Esophagus muscularis mucosa (tissue), 4 donors: Measurements from ENCODE around the gene SEC24B. TPM values are rescaled to one million over a fixed set of nuclear protein-coding genes. Genes with fewer than 3 reads are reported as not detected.

Source experiments
- DNase-seq: peaks from one replicate; pipeline ENCODE4 v3.0.0-alpha.2; 2017; ENCODE audit errors: extremely low spot score
- H3K27ac ChIP-seq, 4 donors: fragments of 200-600 bp; sonication (generic); replicated peaks in 1 of 4; 1 replicate in 3 of 4; 2 replicates in 1 of 4; pipeline ENCODE4 v1.5.1; 2016 to 2019; ENCODE audit warnings: mild to moderate bottlenecking in 1 of 4
- H3K27me3 ChIP-seq, 4 donors: fragments of 200-600 bp; sonication (generic); one replicate each; pipeline versions ENCODE4 v1.5.1 to v1.6.0; 2016 to 2019
- H3K36me3 ChIP-seq, 4 donors: fragments of 200-600 bp; sonication (generic); one replicate each; pipeline ENCODE4 v1.5.1; 2016 to 2019
- H3K4me1 ChIP-seq, 4 donors: fragments of 200-600 bp; sonication (generic); one replicate each; pipeline ENCODE4 v1.5.1; 2016 to 2019
- H3K4me3 ChIP-seq, 4 donors: fragments of 200-600 bp; sonication (generic); 1 replicate in 2 of 4; 2 replicates in 2 of 4; pipeline ENCODE4 v1.5.1; 2016 to 2019; ENCODE audit warnings: mild to moderate bottlenecking in 4 of 4, moderate library complexity in 1 of 4
- H3K9me3 ChIP-seq, 4 donors: fragments of 200-600 bp; sonication (generic); 1 replicate in 3 of 4; 2 replicates in 1 of 4; pipeline ENCODE4 v1.5.1; 2016 to 2019
- EP300 ChIP-seq: sonication (generic); formaldehyde crosslinking; IDR thresholded peaks from one replicate; pipeline ENCODE4 v1.6.1; 2017; ENCODE audit warnings: antibody characterized with exemption
- POLR2A ChIP-seq: fragments of 450-650 bp; IDR thresholded peaks from one replicate; pipeline ENCODE4 v1.6.1; 2017; ENCODE audit warnings: antibody characterized with exemption, moderate library complexity, mild to moderate bottlenecking, low read depth
- POLR2AphosphoS5 ChIP-seq, 2 donors: sonication (generic); formaldehyde crosslinking; IDR thresholded peaks; one replicate each; pipeline ENCODE4 v1.6.1; 2017; ENCODE audit warnings: antibody characterized with exemption in 2 of 2
- whole genome bisulfite sequencing: methylation state at CpG from one replicate; pipeline ENCODE4 v1.1.5; 2018; 5-methylcytosine and 5-hydroxymethylcytosine counted together
- intact Hi-C: fragments of 100-400 bp; cut with DNase I; formaldehyde crosslinking; loops from one replicate; pipeline ENCODE4 v1.15.1; 2023
- total RNA-seq, 4 donors: library from RNA; depleted of rRNA; stranded (reverse); fragments of >200 nt; gene quantifications; one replicate each; pipeline versions ENCODE4 v1.1.0 to v1.2.1, GENCODE V29; 2016
- TF ChIP-seq, protein P1 (sequence below), 3 experiments: fragments of 200-600 bp in 2 of 3; fragments of 450-650 bp in 1 of 3; sonication (generic) in 2 of 3; IDR thresholded peaks; one replicate each; pipeline ENCODE4 v1.5.1; 2017 to 2019; ENCODE audit warnings: antibody characterized with exemption in 3 of 3, mild to moderate bottlenecking in 2 of 3, moderate library complexity in 1 of 3

Gene SEC24B
- total RNA-seq, 4 donors from 2014 or later = 34.5 to 46.5 (median 37.0) TPM

DNA sequence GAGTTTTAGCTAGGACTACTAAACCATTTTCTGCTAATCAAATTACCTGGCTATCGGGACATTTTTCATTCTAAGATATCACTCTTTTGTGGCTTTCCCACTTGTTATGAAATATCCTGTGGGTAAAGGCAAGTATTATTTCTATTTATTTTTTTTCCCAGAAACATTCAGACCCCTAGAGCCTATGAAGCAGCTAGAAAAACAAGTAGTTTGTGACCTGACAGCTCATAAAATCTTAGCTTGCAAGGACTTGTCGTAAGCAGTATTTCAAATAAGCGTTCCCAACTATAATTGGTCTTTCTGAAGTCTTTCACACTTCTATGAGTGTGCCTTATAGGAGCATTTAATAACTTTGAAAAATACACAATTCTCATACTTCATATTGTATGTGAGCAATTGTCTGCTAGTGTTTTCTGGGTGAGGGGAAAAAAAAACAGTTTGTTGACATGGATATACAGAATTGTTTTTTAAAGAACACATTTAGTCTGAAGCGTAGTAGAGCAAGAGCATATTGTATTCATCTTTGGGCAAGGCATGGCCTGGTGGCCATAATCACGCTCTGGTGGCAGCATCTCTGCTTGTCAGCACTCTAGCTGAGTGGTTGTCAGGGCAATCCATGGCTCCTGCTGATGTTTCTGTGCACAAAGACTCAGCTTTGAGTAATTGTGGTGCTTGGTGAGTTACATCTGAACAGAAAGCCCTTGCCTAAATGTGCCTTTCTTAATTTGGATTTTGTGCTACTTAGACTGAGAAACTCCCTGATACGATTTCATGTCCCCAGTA is 129.0 kb downstream of the SEC24B start:
- TF ChIP-seq POLR2AphosphoS5 (IDR thresholded peaks at IDR 0.05) = no peak
- TF ChIP-seq EP300 = no peak
- TF ChIP-seq, protein P1, sequence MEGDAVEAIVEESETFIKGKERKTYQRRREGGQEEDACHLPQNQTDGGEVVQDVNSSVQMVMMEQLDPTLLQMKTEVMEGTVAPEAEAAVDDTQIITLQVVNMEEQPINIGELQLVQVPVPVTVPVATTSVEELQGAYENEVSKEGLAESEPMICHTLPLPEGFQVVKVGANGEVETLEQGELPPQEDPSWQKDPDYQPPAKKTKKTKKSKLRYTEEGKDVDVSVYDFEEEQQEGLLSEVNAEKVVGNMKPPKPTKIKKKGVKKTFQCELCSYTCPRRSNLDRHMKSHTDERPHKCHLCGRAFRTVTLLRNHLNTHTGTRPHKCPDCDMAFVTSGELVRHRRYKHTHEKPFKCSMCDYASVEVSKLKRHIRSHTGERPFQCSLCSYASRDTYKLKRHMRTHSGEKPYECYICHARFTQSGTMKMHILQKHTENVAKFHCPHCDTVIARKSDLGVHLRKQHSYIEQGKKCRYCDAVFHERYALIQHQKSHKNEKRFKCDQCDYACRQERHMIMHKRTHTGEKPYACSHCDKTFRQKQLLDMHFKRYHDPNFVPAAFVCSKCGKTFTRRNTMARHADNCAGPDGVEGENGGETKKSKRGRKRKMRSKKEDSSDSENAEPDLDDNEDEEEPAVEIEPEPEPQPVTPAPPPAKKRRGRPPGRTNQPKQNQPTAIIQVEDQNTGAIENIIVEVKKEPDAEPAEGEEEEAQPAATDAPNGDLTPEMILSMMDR (IDR thresholded peaks at IDR 0.05) = no peak
- TF ChIP-seq POLR2A = no peak

GRCh38 chr4:109571494-109571893 is 137.9 kb downstream of the SEC24B start:
- 100% methylated on average over 3 of the region's 3 CpGs for WGBS
- Histone ChIP-seq H3K27me3 (no peaks in the 10 kb centered on the region), H3K36me3 (no peaks in the 10 kb centered on the region), H3K27ac (no peak overlapping the region), H3K9me3 (no peaks in the 10 kb centered on the region), H3K4me3 (no peak overlapping the region), H3K4me1 (no peaks in the 10 kb centered on the region)
- TF ChIP-seq POLR2AphosphoS5 (IDR thresholded peaks at IDR 0.05) (no peak), POLR2A (no peak), EP300 (no peak)
- TF ChIP-seq, protein P1 (IDR thresholded peaks at IDR 0.05) = no peak
- DNase-seq = no peak
- intact Hi-C loops = no loop called here

More for the DNA sequence above, 129.0 kb downstream of the SEC24B start:
- intact Hi-C loops = loop anchor here (5.0 kb wide), 1 partner anchor 130 kb away; the partner anchor contains the start of gene SEC24B
- H3K4me1 ChIP-seq = peaks cover 5 to 31% (median 18%) of the 10 kb centered on the region in 4 donors
- H3K36me3 ChIP-seq = no peaks in the 10 kb centered on the region
- no peaks in the 10 kb centered on the region for H3K9me3 ChIP-seq
- no peak for DNase-seq
- WGBS = 92% methylated on average over 6 of the region's 6 CpGs
- H3K27ac ChIP-seq = no peak overlapping the region
- H3K27me3 ChIP-seq = no peaks in the 10 kb centered on the region
- H3K4me3 ChIP-seq = no peak overlapping the region

DNA sequence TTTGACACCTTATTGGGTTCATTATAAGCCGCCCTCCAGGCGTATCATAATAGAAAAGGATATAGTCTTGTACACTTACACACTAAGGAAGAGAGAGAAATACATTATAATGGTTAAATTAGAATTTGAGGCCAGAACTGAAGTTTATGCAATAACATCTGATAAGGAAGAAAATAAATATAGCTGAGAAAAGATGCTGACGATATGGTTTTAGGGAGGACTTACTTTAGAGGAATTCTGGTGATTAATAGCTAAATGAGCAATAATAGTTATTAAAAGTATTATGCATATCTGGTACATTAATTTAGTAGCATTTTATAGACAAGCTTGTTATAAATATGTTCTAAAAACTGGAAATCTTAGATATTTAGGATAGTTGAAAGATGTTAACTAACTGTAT is 138.5 kb downstream of the SEC24B start:
- Histone ChIP-seq H3K4me1 (no peaks in the 10 kb centered on the region), H3K4me3 (no peak overlapping the region), H3K27ac (no peak overlapping the region), H3K9me3 (no peaks in the 10 kb centered on the region), H3K36me3 (no peaks in the 10 kb centered on the region), H3K27me3 (no peaks in the 10 kb centered on the region)
- intact Hi-C loops = no loop called here
- 96% methylated on average over 3 of the region's 3 CpGs for WGBS
- DNase-seq = no peak
- TF ChIP-seq POLR2A = no peak
- no peak for TF ChIP-seq EP300
- TF ChIP-seq POLR2AphosphoS5 (IDR thresholded peaks at IDR 0.05) = no peak
- TF ChIP-seq, protein P1 (IDR thresholded peaks at IDR 0.05) = no peak

GRCh38 chr4:109574443-109574850 is 140.8 kb downstream of the SEC24B start:
- 66% methylated on average over 6 of the region's 6 CpGs for WGBS
- H3K4me1 ChIP-seq = no peaks in the 10 kb centered on the region
- H3K4me3 ChIP-seq = no peak overlapping the region
- no peak for TF ChIP-seq POLR2A
- no peaks in the 10 kb centered on the region for H3K27me3 ChIP-seq
- H3K36me3 ChIP-seq = no peaks in the 10 kb centered on the region
- H3K9me3 ChIP-seq = no peaks in the 10 kb centered on the region
- H3K27ac ChIP-seq = no peak overlapping the region
- no peak for DNase-seq
- intact Hi-C loops = no loop called here

DNA sequence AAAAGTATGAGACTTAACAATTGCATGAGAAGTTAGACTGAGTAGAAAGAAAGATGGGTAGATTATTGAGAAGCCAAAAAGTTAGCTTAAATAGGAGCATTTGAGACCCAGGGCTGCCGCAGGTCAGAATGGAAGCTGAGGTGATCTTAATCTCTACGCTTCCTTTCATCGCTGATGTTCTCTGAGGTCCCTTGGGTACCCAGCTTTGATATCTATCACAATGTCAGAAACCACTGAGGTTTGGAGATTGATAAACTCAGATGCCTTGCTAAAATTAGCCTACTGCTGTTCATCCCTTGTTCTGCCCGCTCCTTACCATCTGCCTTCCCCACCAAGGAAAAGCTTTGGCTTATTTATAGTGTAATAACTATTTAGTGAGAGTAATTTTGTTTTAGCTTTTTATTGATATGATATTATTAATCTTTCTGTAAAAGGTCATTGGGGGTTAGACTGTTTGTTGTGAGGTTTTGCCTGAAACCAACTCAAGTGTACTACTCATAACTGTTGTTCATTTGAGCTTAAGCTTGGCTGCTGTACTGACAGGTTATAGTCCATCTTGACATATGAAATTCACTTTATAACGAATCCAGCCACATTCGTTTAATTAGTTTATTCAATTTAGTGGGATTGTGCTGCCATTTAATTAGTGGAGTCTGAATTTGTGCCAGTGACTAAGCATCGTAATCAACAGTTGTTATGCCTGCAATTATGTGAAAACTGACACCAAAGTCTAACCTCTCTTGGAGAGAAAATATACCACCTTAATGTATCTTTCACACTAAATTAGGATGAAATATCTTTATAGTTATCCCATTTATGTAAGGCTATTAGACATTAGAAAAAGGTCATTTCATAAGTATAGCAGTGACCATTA is 141.6 kb downstream of the SEC24B start:
- no peak overlapping the region for H3K27ac ChIP-seq
- H3K27me3 ChIP-seq = no peaks in the 10 kb centered on the region
- no peaks in the 10 kb centered on the region for H3K9me3 ChIP-seq
- no peaks in the 10 kb centered on the region for H3K36me3 ChIP-seq
- TF ChIP-seq, protein P1 (IDR thresholded peaks at IDR 0.05) = no peak
- TF ChIP-seq POLR2A (no peak), EP300 (no peak), POLR2AphosphoS5 (IDR thresholded peaks at IDR 0.05) (no peak)
- H3K4me3 ChIP-seq = no peak overlapping the region
- 92% methylated on average over 7 of the region's 7 CpGs for WGBS
- no peak for DNase-seq
- intact Hi-C loops = no loop called here
- H3K4me1 ChIP-seq = no peaks in the 10 kb centered on the region
